Erythroblast (primary cell): ENCODE measurements around the gene SDK2.

Experiments
- GATA1 ChIP-seq: IDR thresholded peaks from 2 replicates; pipeline ENCODE4 v1.6.1; 2011; ENCODE audit warnings: low read depth, mild to moderate bottlenecking, control low read depth, low read length, moderate library complexity
- POLR2A ChIP-seq: IDR thresholded peaks from 2 replicates; pipeline ENCODE4 v1.6.1; 2011; ENCODE audit warnings: mild to moderate bottlenecking, low read length

- TF ChIP-seq POLR2A (no peak), GATA1 (no peak)
Measured at GRCh38 chr17:73622381-73622780, 21.9 kb downstream of the SDK2 start.
